H9 (cell line): ENCODE results near the gene FBLN1. TPM values are rescaled to one million over a fixed set of nuclear protein-coding genes. Genes with fewer than 3 reads are reported as not detected.

Source experiments
- DNase-seq: peaks from one replicate; pipeline ENCODE4 v3.0.0-alpha.2; 2017
- H2AFZ ChIP-seq: one replicate; pipeline ENCODE4 v1.6.1; 2013; ENCODE audit warnings: mild to moderate bottlenecking, low read length, control low read depth, moderate library complexity
- H2AK5ac ChIP-seq: 2 replicates; pipeline ENCODE4 v1.6.1; 2013; ENCODE audit warnings: low read length, control low read depth, mixed read lengths; ENCODE audit not compliant: insufficient read length
- H2BK120ac ChIP-seq: one replicate; pipeline ENCODE4 v1.6.1; 2013; ENCODE audit warnings: low read depth, mild to moderate bottlenecking, low read length, control low read depth, inconsistent platforms; ENCODE audit not compliant: poor library complexity, severe bottlenecking
- H2BK12ac ChIP-seq: 2 replicates; pipeline ENCODE4 v1.6.1; 2013; ENCODE audit warnings: low read length, control low read depth, mixed read lengths, low read depth; ENCODE audit not compliant: insufficient read length
- H2BK15ac ChIP-seq: 2 replicates; pipeline ENCODE4 v1.6.1; 2013; ENCODE audit warnings: low read depth, low read length, control low read depth
- H2BK20ac ChIP-seq: one replicate; pipeline ENCODE4 v1.6.1; 2013; ENCODE audit warnings: low read depth, mild to moderate bottlenecking, low read length, control low read depth, inconsistent platforms; ENCODE audit not compliant: poor library complexity, severe bottlenecking
- H2BK5ac ChIP-seq: 2 replicates; pipeline ENCODE4 v1.6.1; 2013; ENCODE audit warnings: low read length, control low read depth, mixed read lengths; ENCODE audit not compliant: insufficient read length
- H3K14ac ChIP-seq: 2 replicates; pipeline ENCODE4 v1.6.1; 2013; ENCODE audit warnings: low read length, control low read depth; ENCODE audit not compliant: insufficient read depth
- H3K18ac ChIP-seq: 2 replicates; pipeline ENCODE4 v1.6.1; 2013; ENCODE audit warnings: low read depth, mild to moderate bottlenecking, mixed read lengths, low read length, control low read depth; ENCODE audit not compliant: insufficient read length
- H3K23ac ChIP-seq: 2 replicates; pipeline ENCODE4 v1.6.1; 2013; ENCODE audit warnings: low read length, control low read depth, mixed read lengths, low read depth; ENCODE audit not compliant: insufficient read length
- H3K23me2 ChIP-seq: 2 replicates; pipeline ENCODE4 v1.6.1; 2013; ENCODE audit warnings: low read depth, mild to moderate bottlenecking, mixed read lengths, low read length, control low read depth; ENCODE audit not compliant: insufficient read length, poor library complexity, severe bottlenecking
- H3K27ac ChIP-seq: 2 replicates; pipeline ENCODE4 v1.5.1; 2013; ENCODE audit warnings: low read length, control low read depth, mixed read lengths, low read depth; ENCODE audit not compliant: insufficient read length
- H3K27me3 ChIP-seq: 2 replicates; pipeline ENCODE4 v1.6.1; 2013; ENCODE audit warnings: low read length, control low read depth, inconsistent platforms; ENCODE audit not compliant: insufficient read depth
- H3K4ac ChIP-seq: 2 replicates; pipeline ENCODE4 v1.6.1; 2013; ENCODE audit warnings: low read depth, mild to moderate bottlenecking, control low read depth, inconsistent platforms, low read length, moderate library complexity
- H3K4me1 ChIP-seq: 2 replicates; pipeline ENCODE4 v1.6.1; 2013; ENCODE audit warnings: low read length, control low read depth, inconsistent platforms; ENCODE audit not compliant: insufficient read depth
- H3K4me2 ChIP-seq: 2 replicates; pipeline ENCODE4 v1.6.1; 2013; ENCODE audit warnings: low read length, control low read depth, mixed read lengths; ENCODE audit not compliant: insufficient read length, insufficient read depth
- H3K56ac ChIP-seq: 2 replicates; pipeline ENCODE4 v1.6.1; 2013; ENCODE audit warnings: low read depth, mild to moderate bottlenecking, mixed read lengths, low read length, control low read depth; ENCODE audit not compliant: insufficient read length
- H3K79me1 ChIP-seq: 2 replicates; pipeline ENCODE4 v1.6.1; 2013; ENCODE audit warnings: low read depth, mild to moderate bottlenecking, moderate library complexity, low read length, control low read depth, inconsistent platforms; ENCODE audit not compliant: insufficient read depth, poor library complexity, severe bottlenecking
- H3K79me2 ChIP-seq: 2 replicates; pipeline ENCODE4 v1.6.1; 2013; ENCODE audit warnings: low read length, control low read depth, inconsistent platforms; ENCODE audit not compliant: insufficient read depth
- H3K9ac ChIP-seq: 2 replicates; pipeline ENCODE4 v1.6.1; 2013; ENCODE audit warnings: low read length, control low read depth, mixed read lengths; ENCODE audit not compliant: insufficient read length; ENCODE audit errors: extremely low read depth
- H3K9me3 ChIP-seq: one replicate; pipeline ENCODE4 v1.6.1; 2013; ENCODE audit warnings: low read depth, low read length, inconsistent platforms; ENCODE audit not compliant: control insufficient read depth
- H3T11ph ChIP-seq: one replicate; pipeline ENCODE4 v1.6.1; 2013; ENCODE audit warnings: mild to moderate bottlenecking, low read length, control low read depth, inconsistent platforms
- H4K20me1 ChIP-seq: one replicate; pipeline ENCODE4 v1.6.1; 2013; ENCODE audit not compliant: control insufficient read depth, insufficient read length, insufficient read depth
- H4K5ac ChIP-seq: 2 replicates; pipeline ENCODE4 v1.6.1; 2013; ENCODE audit warnings: low read depth, mild to moderate bottlenecking, mixed read lengths, low read length, control low read depth; ENCODE audit not compliant: insufficient read length
- H4K8ac ChIP-seq: replicated peaks from 2 replicates; pipeline ENCODE4 v1.6.1; 2013; ENCODE audit warnings: low read length, control low read depth, mixed read lengths, low read depth; ENCODE audit not compliant: insufficient read length
- H4K91ac ChIP-seq: 2 replicates; pipeline ENCODE4 v1.6.1; 2013; ENCODE audit warnings: low read depth, mild to moderate bottlenecking, moderate library complexity, mixed read lengths, low read length, control low read depth; ENCODE audit not compliant: insufficient read length
- H3K27ac Mint-ChIP-seq, 3 experiments: 2 replicates in 2 of 3; 3 replicates in 1 of 3; pipeline ENCODE4 v1.8.0; 2020 to 2021; ENCODE audit warnings: mixed read lengths in 3 of 3, mild to moderate bottlenecking in 1 of 3, moderate library complexity in 1 of 3
- H3K27me3 Mint-ChIP-seq: 2 replicates; pipeline ENCODE4 v1.8.0; 2021; ENCODE audit warnings: low read depth, mild to moderate bottlenecking, moderate library complexity, mixed read lengths
- H3K36me3 Mint-ChIP-seq, 3 experiments: 2 replicates in 2 of 3; 3 replicates in 1 of 3; pipeline ENCODE4 v1.8.0; 2020 to 2021; ENCODE audit warnings: low read depth in 3 of 3, mixed read lengths in 3 of 3; ENCODE audit not compliant: insufficient read depth in 1 of 3
- H3K4me1 Mint-ChIP-seq, 2 experiments: 2 replicates each; pipeline ENCODE4 v1.8.0; 2020; ENCODE audit warnings: mixed read lengths in 2 of 2
- H3K4me3 Mint-ChIP-seq, 2 experiments: 2 replicates in 1 of 2; 3 replicates in 1 of 2; pipeline ENCODE4 v1.8.0; 2020 to 2021; ENCODE audit warnings: mild to moderate bottlenecking in 2 of 2, mixed read lengths in 2 of 2, moderate library complexity in 1 of 2
- H3K9me3 Mint-ChIP-seq, 2 experiments: 2 replicates in 1 of 2; 3 replicates in 1 of 2; pipeline ENCODE4 v1.8.0; 2020; ENCODE audit warnings: mild to moderate bottlenecking in 2 of 2, mixed read lengths in 2 of 2, moderate library complexity in 1 of 2
- CTCF ChIP-seq: fragments of 200-600 bp; sonication (generic); conservative IDR thresholded peaks from 3 replicates; pipeline ENCODE4 v1.8.0; 2021; ENCODE audit warnings: antibody characterized with exemption, mild to moderate bottlenecking
- WGBS: extraction: QIAGEN DNeasy Blood & Tissue Kit; methylation state at CpG from one replicate; pipeline ENCODE4 v1.1.7; 2013; ENCODE audit warnings: missing lambda C conversion rate, low lambda C conversion rate, mixed read lengths; ENCODE audit not compliant: insufficient read length; ENCODE audit errors: extremely low coverage; 5-methylcytosine and 5-hydroxymethylcytosine counted together
- total RNA-seq: library from RNA; stranded (reverse); gene quantifications from 2 replicates; pipeline ENCODE4 v1.2.1, GENCODE V29; 2021

The FBLN1 gene
- total RNA-seq, 1 experiment from 2014 or later = 140 TPM

GRCh38 chr22:45490836-45491235 lies 11.8 kb upstream of the FBLN1 start:
- Histone ChIP-seq H3K27me3 (no peaks in the 10 kb centered on the region), H3T11ph (no peak overlapping the region), H3K79me1 (no peaks in the 10 kb centered on the region), H3K56ac (no peak overlapping the region), H3K27ac (no peak overlapping the region), H4K91ac (no peak overlapping the region), H3K4me1 (no peaks in the 10 kb centered on the region), H2BK15ac (no peak overlapping the region), H3K9ac (no peak overlapping the region), H3K23ac (no peak overlapping the region), H2BK120ac (no peak overlapping the region), H2BK12ac (no peak overlapping the region), H4K20me1 (no peaks in the 10 kb centered on the region), H3K23me2 (no peaks in the 10 kb centered on the region), H4K5ac (no peak overlapping the region), H2AK5ac (no peak overlapping the region), H3K9me3 (no peaks in the 10 kb centered on the region), H2AFZ (no peak overlapping the region), H2BK5ac (no peak overlapping the region), H3K18ac (no peak overlapping the region), H4K8ac (no peak overlapping the region), H3K4me2 (no peak overlapping the region), H3K79me2 (no peaks in the 10 kb centered on the region), H3K14ac (no peak overlapping the region), H3K4ac (no peak overlapping the region), H2BK20ac (no peak overlapping the region)
- Mint-ChIP-seq H3K9me3 (peaks cover 45 to 46% of the 10 kb centered on the region in 2 experiments), H3K27ac (no peak overlapping the region), H3K27me3 (peaks cover 21% of the 10 kb centered on the region), H3K36me3 (peaks cover 8 to 38% (median 14%) of the 10 kb centered on the region in 3 experiments; a peak in 6 of 7 replicates), H3K4me1 (peaks cover 4 to 11% of the 10 kb centered on the region in 2 experiments; a peak in 3 of 4 replicates), H3K4me3 (no peak overlapping the region)
- no peak for DNase-seq
- no peak for TF ChIP-seq CTCF
- WGBS = no CpG with 5 or more reads among the region's 3 CpGs
